Measurements from ENCODE around the gene ARID5B. TPM values are rescaled to one million over a fixed set of nuclear protein-coding genes. Genes with fewer than 3 reads are reported as not detected.
A peak's percentile ranks its signal among the peaks of the same experiment; 100 is the strongest.

The ARID5B gene
- total RNA-seq, 4 donors from 2014 or later: 10.5 to 167 (median 29.4) TPM

DNA sequence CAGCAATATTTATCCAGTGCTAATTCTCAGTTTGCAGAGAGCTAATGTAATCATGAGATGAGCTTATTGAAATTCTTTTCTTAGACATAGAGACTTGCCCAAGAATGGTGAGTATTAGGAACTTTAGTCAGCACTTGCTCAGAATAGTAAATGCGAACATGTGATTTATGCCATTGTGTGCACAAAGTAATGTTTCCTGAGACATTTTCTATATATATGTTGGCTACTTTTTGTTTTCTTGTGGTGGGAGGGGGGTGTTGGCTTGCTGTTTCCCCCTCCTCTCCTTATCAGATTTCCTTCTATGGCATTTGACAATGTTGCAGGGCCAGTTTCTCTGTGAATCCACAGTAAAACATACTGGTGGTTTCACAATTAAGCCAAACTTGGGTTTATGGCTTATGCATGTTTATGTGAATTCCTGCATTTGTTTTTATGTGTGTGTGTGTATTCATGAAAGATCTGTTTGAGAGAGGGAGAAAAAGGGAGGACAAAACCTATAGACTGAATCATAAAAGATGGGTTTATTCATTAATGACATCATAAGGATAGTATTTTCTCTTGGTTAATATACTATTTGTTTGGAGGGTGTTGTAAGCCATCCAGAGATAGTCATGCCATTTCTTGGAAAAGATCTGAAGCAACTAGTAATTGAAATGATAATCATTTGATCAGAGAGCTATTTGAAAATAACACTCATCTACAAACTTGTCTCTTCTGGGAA, 36.3 kb downstream of the ARID5B start:
- no peak for TF ChIP-seq POLR2A (IDR thresholded peaks at IDR 0.05)
- no peak for TF ChIP-seq CTCF (IDR thresholded peaks at IDR 0.05)
- no peaks in the 10 kb centered on the region for H3K36me3 ChIP-seq
- no peak overlapping the region for H3K4me3 ChIP-seq
- H3K9me3 ChIP-seq: no peaks in the 10 kb centered on the region
- no peaks in the 10 kb centered on the region for H3K27me3 ChIP-seq
- H3K27ac ChIP-seq: peak overlapping the region; percentile 30 to 75 (median 48)
- DNase-seq: no peak
- peaks cover 3 to 21% (median 7%) of the 10 kb centered on the region in 4 donors for H3K4me1 ChIP-seq

DNA sequence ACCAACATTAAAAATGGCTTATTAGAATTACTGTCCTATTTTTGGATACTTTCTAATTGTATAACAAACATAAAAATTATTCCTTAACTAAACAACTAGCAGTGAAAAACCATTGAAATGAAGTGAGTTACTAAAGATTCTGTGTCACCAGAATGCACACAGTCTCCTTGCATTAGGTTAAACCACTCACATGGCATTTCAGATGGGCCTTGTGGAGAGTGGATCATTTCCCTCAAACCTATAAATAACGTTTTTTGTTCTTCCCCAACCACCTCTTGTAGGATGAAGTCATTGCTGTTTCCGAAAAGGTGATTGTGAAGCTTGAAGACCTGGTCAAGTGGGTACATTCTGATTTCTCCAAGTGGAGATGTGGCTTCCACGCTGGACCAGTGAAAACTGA, 38.4 kb downstream of the ARID5B start:
- no peak overlapping the region for H3K4me3 ChIP-seq
- H3K27me3 ChIP-seq: no peaks in the 10 kb centered on the region
- H3K4me1 ChIP-seq: peaks cover 3 to 34% (median 11%) of the 10 kb centered on the region in 4 donors
- DNase-seq: no peak
- H3K9me3 ChIP-seq: no peaks in the 10 kb centered on the region
- TF ChIP-seq CTCF (IDR thresholded peaks at IDR 0.05): no peak
- TF ChIP-seq POLR2A (IDR thresholded peaks at IDR 0.05): no peak
- H3K36me3 ChIP-seq: no peaks in the 10 kb centered on the region
- peak overlapping the region; percentile 15 to 75 (median 37) for H3K27ac ChIP-seq

DNA sequence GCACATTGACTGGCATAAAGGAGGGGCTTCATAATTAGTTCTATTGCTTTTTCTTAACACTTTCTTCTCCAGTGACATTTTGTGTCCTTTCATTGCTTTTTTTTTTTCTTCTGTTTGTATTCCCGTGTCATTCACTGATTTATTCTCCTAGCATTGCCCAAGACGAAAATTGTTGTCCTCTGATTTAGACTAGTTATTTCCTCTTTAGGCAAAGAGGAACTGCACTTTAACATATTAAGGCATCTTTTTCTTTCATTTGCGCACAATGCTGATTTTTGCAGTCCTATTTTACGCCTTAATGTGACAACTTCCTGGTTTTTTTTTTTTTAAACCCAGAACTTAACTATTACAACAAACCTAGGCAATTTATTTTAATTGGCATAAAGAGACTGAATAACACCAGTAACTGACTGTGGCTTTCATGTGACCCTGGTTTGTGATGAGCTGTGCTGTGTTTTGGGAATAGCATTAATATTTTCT, 39.7 kb downstream of the ARID5B start:
- Histone ChIP-seq H3K9me3 (no peaks in the 10 kb centered on the region), H3K4me1 (peaks cover 3 to 35% (median 11%) of the 10 kb centered on the region in 4 donors), H3K27ac (peak overlapping the region; percentile 51 to 75 (median 66)), H3K4me3 (no peak overlapping the region), H3K27me3 (no peaks in the 10 kb centered on the region), H3K36me3 (no peaks in the 10 kb centered on the region)
- no peak for TF ChIP-seq CTCF (IDR thresholded peaks at IDR 0.05)
- DNase-seq: no peak

GRCh38 chr10:61942604-61943461, 41.3 kb downstream of the ARID5B start:
- Histone ChIP-seq H3K4me3 (no peak overlapping the region), H3K36me3 (no peaks in the 10 kb centered on the region), H3K27ac (peak overlapping the region; percentile 36 to 75 (median 66)), H3K27me3 (no peaks in the 10 kb centered on the region), H3K9me3 (no peaks in the 10 kb centered on the region), H3K4me1 (peaks cover 0 to 27% (median 8%) of the 10 kb centered on the region in 4 donors)
- no peak for TF ChIP-seq CTCF (IDR thresholded peaks at IDR 0.05)
- TF ChIP-seq POLR2A (IDR thresholded peaks at IDR 0.05): no peak
- DNase-seq: no peak

GRCh38 chr10:61943674-61944378, 42.3 kb downstream of the ARID5B start:
- no peak for DNase-seq
- peaks cover 0 to 17% (median 8%) of the 10 kb centered on the region in 4 donors for H3K4me1 ChIP-seq
- H3K27ac ChIP-seq: peak overlapping the region in 3 of 4 donors; percentile 63 to 75 (median 69)
- H3K9me3 ChIP-seq: no peaks in the 10 kb centered on the region
- TF ChIP-seq CTCF (IDR thresholded peaks at IDR 0.05) (peak in 2 of 6 experiments; percentile 2 to 20), POLR2A (IDR thresholded peaks at IDR 0.05) (no peak)
- no peak overlapping the region for H3K4me3 ChIP-seq
- no peaks in the 10 kb centered on the region for H3K36me3 ChIP-seq
- no peaks in the 10 kb centered on the region for H3K27me3 ChIP-seq

All from Peyer's patch (tissue), 4 donors.